Stimulated activated CD4-positive, alpha-beta T cell treated with anti-CD3 and anti-CD28 coated beads, TNF-alpha, amount 100 ng/mL, for 48 hours (primary cell): ENCODE data around the gene TAP1.

Experiments used
- DNase-seq, 3 donors: peaks; one replicate each; pipeline ENCODE4 v3.0.0-alpha.2; 2020; ENCODE audit warnings: low read depth in 3 of 3

TAP1 gene

DNA sequence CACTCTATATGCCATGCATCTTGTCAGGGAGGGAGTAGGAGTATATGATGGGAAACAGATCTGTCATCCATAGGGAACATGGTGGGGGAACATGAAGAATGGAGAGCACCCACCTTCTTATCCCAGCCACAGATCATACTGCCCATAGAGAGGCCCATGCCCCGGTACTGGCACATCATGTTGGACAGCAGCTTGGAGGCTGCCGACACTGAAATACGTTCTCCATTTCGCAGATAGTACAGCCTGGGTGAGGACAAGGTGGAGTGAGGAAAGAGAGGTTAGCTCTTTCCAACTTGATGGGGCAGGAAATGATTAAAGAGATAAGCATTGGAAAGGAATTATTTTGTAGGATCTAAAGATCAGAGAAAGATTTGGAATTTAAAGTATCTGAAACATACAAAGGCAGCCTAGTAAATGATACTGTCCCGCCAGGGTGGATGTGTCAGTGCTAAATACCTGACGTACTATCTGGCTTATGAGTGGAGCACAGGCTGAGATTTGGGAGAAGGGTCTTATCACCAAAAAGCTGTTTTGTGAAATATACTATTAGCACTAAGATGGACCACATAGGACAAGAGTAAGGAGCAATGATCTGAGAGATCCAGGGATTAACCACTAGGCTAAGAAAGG, 11.4 kb downstream of the TAP1 start:
- no peak for DNase-seq

GRCh38 chr6:32840604-32841246, 12.8 kb downstream of the TAP1 start:
- no peak for DNase-seq

GRCh38 chr6:32839356-32839755, 14.1 kb downstream of the TAP1 start:
- DNase-seq: no peak

DNA sequence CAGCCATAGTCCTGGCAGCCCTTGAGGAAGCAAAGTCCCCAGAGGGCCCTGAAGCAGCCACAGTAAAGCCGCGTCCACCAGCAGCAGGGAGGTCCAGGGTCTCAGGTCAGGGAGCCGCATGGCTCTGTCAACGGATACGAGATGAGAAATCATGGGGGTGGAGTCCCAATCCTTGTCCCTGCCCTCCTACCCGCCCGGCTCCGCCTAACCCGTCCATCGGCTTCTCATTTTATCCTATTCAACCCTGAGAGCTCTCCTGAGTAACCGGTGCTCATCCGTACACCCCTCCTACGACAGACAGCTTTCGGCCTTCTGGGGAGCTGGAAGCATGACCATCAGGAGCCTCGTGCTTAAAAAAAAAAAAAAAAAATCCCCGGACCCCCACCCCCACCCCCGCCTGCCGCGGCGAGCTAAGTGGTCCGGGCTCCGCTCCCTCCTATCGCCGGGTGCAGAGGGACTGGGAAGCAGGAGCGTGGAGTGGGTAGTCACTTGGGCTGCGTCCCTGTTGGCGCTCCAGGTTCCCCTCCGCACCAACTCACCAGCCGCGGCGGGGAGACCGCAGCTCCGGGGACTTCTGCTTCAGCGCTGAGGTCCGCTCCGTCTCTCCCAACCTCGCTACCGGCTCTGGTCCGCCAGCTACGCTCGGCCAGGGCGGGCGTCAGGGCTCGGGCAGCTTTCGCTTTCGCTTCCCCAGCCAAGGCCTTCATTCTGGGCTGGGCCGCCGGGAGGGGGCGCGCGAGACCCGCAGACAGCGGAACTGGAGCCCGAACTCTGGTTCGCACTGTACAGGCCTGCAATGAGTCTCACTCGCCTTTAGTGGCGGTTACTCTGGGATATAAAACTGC, 15.2 kb downstream of the TAP1 start, which contains the start of gene TAP2:
Gene TAP2, minus strand, starts transcription at position 626 of the 845 bp plus-strand sequence. Its CDS starts 506 bp downstream, at position 120.
- DNase-seq: peak; percentile 93 to 98 (median 97)

DNA sequence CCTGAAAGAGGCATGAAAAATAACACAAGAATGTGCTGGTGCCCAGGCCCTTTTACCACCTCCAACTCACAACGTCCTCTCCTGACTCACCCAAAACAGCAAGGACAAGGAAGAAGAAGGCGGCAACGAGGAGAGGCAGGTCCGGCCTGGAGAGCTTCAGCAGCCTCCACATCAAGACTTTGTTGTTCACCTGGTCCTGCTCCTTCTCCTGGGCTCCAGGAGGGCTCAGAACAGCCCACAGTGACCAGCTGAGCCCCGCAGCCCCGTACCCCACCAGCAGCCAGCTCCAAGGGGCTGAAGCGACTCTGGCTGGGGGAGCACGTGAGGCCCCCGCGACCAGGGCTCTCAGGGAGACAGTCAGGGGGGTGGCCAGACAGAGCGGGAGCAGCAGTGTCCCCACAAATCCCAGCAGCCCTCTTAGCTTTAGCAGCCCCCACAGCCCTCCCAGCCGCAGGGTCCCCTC, 15.8 kb downstream of the TAP1 start:
- no peak for DNase-seq

DNA sequence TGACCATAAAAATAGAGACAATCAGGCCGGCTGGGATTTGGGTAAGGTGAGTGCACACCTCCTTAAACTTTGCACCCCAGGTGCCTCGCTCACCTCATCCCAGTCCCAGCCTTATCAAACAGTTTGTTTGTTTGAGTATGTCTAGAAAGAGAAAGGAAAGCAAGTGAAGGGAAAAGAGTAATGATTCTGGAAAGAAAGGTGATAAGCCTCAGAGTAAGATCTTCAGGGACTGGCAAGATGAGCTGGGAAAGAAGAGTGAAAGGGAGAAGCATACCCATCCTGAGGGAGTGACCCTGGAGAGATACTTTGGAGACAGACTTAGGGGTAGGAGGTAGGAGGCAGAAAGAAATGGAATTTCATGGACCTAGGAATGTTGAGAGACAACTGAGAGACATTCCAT, 16.6 kb downstream of the TAP1 start:
- no peak for DNase-seq

GRCh38 chr6:32835167-32835893, 18.2 kb downstream of the TAP1 start:
- no peak for DNase-seq

- DNase-seq: no peak
Measured at GRCh38 chr6:32833664-32834063, 19.8 kb downstream of the TAP1 start.

DNA sequence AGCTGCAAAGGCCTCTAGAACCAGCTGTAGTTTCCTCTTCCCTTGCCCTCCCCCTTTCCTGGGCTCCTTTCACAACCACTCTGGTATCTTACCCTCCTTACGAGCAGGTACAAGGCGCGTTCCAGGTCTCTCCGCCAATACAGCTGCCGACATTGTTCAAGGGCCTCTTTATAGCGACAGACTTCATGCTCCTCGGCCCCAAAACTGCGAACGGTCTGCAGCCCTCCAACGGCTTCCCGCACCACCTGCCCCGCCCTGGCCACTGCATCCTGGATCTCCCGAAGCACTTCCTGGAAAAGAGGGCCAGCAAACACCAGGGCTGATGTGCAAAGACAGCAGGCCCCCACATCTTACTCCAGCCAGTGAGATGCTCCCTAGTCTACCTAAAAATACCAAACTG, 21.0 kb downstream of the TAP1 start:
- DNase-seq: no peak

DNA sequence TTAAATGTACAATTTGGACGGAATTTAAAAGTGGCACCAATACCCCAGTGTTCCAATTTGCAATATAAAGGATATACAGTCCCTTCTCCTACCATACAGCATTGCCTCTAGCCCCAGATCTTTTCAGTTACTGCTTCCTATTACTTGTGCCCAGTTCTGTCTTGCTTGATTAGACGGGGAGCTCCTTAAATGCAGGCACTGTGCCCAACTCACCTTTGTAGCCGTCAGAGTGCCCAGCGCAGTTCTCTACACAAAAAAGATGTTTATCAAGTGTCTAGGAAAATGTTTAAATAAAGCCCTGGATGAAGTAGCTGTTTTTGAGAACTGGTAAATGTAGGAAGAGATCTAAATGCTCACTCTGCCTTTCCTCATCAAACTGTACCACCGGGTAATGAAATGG, 22.6 kb downstream of the TAP1 start:
- DNase-seq: no peak

DNA sequence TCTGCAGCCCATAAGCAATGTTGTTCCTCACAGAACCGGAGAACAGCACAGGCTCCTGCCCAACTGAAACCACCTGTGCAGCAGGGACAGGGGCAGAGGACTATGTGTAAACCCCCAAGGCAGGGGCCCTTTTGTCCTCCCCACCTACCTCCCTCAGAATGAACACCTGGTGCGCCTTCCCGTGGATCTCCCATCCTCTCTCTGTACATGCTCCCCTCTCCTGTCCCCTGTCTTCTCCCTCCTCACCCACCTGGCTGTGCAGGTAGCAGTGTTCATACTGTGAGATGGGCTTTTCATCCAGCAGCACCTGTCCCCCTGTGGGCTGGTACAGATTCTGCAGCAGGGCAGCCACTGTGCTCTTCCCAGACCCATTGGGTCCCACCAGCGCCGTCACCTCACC, 23.5 kb downstream of the TAP1 start:
- no peak for DNase-seq

DNA sequence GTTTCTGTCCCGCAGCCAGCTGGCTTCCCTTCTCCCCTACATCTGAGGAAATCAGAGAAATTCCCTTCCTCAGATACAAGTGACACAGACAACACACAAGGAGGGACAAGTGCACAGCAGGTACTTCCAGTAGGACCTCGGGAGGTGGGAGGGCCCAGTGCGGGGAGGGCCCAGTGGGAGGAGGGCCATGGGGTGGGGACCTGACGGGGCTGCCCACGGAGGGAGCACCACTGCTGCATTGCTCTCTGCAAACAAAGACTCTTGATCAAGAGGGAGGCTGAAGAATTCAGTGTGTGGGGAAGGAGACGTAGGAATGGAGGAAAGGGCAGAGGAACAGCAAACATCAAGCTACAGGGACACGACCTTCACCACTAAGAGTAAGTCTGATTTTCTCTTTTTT, 24.0 kb downstream of the TAP1 start:
- DNase-seq: no peak

- no peak for DNase-seq
Measured at GRCh38 chr6:32827025-32827424, 26.5 kb downstream of the TAP1 start.

DNA sequence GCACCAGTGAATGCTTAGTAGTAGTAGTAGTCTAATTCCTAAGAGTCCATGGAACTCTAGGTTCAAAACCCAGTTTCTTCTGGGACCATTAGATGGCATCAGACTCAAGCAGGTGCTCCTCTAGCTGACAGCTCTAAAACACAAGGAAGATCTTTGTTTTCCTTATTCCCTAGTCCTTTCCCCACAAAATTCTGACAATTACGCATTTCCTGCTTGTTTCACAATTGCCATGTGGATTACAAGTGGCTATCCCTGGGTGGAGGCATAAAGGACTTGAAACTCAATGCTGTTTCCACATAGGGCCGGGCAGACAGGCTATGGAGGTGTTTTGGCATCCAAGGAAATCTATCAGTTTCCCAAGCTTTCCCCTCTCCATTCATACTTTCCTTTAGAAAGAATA, 27.5 kb downstream of the TAP1 start:
- no peak for DNase-seq

GRCh38 chr6:32819729-32820128, 33.8 kb downstream of the TAP1 start:
- DNase-seq: no peak

DNA sequence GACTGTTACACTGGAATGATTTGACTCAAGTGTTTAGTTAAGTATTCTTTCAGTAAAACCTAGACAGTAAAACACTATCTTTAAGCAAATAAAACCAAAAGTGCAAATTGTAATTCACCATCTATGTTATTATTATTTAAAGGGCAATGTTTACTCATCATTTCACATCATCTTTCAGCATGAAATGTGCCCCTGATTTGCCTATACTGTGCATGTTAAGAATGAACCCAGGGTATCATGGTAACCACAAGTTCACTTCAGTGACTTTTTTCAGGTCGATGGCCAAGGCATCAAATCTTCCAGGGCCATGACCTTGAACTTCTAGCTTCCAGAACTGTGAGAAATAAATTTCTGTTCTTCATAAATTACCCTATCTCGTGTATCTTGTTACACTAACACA, 34.6 kb downstream of the TAP1 start:
- no peak for DNase-seq

DNA sequence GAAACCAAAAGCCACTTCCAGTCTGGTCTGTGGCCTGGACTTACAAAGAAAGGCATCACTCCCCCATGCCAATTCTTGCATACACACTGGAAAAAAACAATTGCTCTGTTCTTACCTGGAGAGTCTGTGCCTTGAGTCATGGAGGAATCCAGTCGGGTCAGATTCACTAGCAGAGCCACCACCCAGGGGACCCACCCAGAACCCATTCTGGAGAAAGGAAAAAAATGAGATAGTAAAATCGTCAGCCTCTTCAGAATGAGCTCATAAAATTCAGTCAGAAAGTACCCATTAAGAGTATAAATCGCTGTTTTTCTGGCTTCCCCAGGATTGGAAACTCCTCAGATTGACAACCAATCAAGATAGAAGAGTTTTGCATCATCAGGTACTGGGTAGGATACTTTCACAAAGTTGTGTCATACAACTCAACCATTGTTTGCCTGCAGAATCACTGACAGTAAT, 36.7 kb downstream of the TAP1 start, which contains the start of gene HLA-DOB:
Gene HLA-DOB, minus strand, starts transcription at position 257 of the 459 bp plus-strand sequence. Its CDS starts 51 bp downstream, at position 206.
- no peak for DNase-seq

DNA sequence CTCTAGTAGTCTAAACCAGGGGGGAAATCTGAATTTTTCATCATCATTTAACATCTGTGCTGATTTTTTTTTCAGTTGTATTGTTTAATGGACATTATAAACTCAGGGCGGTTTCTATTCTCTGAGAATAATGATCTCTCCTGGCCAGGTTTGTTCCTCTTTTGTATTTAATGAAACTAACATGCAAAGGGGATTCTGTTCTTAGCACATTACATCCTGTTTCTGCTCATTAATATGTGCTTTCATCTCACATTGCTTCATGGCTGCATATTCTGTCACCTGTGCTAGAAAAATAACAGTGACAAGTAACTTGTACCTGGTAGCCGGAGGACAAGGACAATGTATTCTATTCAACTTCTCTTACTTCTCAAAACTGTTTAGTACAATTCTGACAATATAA, 37.5 kb downstream of the TAP1 start:
- no peak for DNase-seq

GRCh38 chr6:32815115-32815514, 38.4 kb downstream of the TAP1 start:
- no peak for DNase-seq

DNA sequence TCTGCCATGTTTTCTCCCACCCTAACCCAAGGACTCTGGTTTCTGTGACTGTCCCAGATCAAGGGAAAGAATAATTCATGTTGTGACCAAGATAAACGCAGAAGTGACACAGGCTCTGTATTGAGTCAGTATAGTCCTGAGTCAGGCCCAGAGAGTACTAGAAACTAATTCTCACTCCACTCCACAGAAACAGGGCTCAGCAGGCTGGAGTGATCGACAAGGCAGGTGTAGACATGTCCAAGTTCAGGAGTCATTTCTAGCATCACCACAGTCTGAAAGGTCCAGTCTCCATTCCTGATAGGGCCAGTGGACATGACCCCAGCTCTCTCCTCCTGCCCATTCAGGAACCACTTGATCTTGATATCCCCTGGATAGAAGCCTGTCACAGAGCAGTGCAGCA, 39.4 kb downstream of the TAP1 start:
- DNase-seq: no peak

DNA sequence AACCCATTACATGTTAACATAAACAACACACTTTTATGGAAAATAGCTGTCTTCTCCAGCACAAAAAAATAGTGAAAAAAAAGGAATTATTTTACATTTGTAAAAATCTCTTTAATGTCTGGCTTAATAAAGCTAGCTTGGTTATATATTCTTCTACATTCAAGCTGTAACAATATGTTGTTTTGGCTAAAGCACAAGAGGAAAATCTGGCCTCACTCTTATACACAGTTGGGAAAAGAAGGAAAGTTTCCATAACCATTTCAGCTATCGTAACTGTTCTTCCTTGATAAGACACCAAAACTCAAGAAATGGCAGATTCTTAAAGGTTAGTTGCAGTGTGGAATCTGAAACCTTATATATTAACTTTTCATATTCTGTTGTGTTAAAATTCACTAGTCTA, 44.3 kb downstream of the TAP1 start:
- no peak for DNase-seq
